Left colon (tissue), 2 donors: Measurements from ENCODE around the gene CACNA1E. TPM values are rescaled to one million over a fixed set of nuclear protein-coding genes. Genes with fewer than 3 reads are reported as not detected.

ENCODE experiments used
- ATAC-seq: fragments of 200-7000 bp; cut with Tn5 transposase; one replicate; pipeline ENCODE4 v1.9.1; 2020; ENCODE audit warnings: mild to moderate bottlenecking, moderate library complexity
- DNase-seq, 2 donors: peaks; one replicate each; pipeline ENCODE4 v3.0.0-alpha.2; 2020
- intact Hi-C, 2 donors: fragments of 100-400 bp; cut with DNase I in 1 of 2; cut with micrococcal nuclease in 1 of 2; formaldehyde crosslinking; loops; one replicate each; pipeline versions ENCODE4 v1.11.2 to v1.14.0; 2022; cut with DNase I, micrococcal nuclease
- total RNA-seq, 2 donors: library from RNA; stranded (reverse); fragmentation: NEBNext Ultra II Directional; extraction: Animal tissue kit (Norgen Biotek cat#: 25700); gene quantifications; one replicate each; pipeline ENCODE4 v1.2.1, GENCODE V29; 2021
- donor health status: DM: no; HTN: no; CAD: no.
- donor health status: DM: yes; HTN: yes; CAD: no.

CACNA1E gene
- total RNA-seq, 2 donors from 2014 or later, result 0.18 to 0.25 TPM

DNA sequence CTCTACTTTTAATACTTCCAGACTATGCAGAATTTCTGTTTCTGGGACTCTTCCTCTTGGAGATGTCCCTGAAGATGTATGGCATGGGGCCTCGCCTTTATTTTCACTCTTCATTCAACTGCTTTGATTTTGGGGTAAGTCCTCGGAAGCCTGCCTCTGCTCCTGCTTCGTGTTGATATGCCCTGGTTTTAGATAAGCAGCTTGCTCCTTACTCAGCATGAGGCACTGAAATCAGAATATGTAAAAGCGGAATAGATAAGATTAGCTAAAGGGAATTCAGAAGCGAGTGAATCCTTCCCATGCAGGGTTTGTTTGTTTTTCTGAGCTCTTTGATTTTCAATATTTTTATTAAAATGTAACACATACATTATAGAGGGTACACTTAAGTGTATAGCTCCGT, 234.7 kb downstream of the CACNA1E start:
- intact Hi-C loops, result no loop called here
- ATAC-seq (no peak), DNase-seq (no peak)

DNA sequence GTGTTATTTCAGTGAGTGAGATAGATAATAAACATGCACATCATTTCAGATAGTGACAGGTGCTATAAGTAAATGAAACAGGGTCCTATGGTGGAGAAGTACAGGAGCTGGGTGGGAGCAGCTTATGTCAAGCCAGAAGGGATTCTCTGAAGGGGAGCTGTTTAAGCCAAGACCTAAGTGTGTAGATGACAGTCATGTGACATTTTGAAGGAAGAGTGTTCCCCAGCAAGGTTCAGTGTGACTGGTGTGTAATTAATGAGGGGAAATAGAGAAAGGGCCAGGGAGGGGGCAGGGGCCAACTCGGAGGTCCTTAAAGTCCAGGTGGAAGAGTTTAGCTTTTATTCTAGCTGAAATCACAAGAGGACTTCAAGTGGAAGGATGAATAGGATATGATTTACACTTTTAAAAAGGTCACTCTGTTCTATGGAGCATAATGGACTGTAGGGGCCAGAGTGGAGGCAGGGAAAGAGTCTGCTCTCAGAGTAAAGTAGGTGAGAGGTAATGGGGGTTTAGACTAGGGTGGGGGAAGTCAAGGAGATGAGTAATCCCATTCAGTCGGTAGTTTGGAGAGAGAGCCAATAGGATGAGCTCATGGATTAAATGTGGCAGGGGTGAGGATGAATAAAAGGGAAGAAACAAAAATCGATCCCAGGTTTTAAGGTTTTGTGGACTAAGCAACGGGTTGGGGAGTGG, 243.1 kb downstream of the CACNA1E start:
- no peak for DNase-seq
- no peak for ATAC-seq
- intact Hi-C loops, result no loop called here

DNA sequence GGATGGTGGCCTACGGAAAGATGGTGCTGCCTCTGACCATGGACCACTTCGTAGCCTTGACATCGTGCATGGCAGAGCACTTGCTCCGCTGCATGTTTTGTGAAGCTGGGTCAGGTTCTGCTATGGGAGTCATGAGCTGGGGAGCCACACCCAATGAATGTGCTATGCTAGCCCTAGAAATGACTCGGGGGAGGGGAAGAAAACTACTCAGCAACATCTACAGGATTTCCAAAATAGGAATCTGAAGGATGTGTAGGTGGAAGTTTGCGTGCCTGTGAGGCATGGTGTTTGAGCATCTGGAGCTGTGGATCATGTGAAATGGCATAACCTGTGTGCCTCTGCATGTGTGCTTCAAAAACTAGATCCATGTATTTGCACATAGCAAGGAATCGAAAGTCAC, 247.3 kb downstream of the CACNA1E start:
- intact Hi-C loops, result no loop called here
- DNase-seq (no peak), ATAC-seq (no peak)

DNA sequence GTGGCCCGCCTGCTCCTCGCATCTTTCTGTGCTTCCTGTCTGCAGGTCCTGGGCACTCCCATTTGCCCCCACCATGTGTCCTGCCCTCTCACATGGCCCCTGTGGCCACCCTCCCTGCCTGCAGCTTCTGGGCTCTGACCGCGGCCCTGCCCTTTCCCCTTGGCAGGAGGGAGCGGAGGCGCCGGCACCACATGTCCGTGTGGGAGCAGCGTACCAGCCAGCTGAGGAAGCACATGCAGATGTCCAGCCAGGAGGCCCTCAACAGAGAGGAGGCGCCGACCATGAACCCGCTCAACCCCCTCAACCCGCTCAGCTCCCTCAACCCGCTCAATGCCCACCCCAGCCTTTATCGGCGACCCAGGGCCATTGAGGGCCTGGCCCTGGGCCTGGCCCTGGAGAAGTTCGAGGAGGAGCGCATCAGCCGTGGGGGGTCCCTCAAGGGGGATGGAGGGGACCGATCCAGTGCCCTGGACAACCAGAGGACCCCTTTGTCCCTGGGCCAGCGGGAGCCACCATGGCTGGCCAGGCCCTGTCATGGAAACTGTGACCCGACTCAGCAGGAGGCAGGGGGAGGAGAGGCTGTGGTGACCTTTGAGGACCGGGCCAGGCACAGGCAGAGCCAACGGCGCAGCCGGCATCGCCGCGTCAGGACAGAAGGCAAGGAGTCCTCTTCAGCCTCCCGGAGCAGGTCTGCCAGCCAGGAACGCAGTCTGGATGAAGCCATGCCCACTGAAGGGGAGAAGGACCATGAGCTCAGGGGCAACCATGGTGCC, 249.1 kb downstream of the CACNA1E start:
- ATAC-seq (no peak), DNase-seq (no peak)
- intact Hi-C loops, result no loop called here

DNA sequence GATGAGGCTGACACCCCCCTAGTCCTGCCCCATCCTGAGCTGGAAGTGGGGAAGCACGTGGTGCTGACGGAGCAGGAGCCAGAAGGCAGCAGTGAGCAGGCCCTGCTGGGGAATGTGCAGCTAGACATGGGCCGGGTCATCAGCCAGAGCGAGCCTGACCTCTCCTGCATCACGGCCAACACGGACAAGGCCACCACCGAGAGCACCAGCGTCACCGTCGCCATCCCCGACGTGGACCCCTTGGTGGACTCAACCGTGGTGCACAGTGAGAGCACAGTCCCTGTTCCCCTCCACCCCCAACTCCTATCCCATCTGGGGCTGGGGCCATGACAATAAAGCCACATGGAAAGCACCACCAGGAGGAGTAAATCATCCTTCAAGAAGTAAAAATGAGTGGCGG, 250.2 kb downstream of the CACNA1E start:
- intact Hi-C loops, result no loop called here
- no peak for DNase-seq
- ATAC-seq, result no peak

DNA sequence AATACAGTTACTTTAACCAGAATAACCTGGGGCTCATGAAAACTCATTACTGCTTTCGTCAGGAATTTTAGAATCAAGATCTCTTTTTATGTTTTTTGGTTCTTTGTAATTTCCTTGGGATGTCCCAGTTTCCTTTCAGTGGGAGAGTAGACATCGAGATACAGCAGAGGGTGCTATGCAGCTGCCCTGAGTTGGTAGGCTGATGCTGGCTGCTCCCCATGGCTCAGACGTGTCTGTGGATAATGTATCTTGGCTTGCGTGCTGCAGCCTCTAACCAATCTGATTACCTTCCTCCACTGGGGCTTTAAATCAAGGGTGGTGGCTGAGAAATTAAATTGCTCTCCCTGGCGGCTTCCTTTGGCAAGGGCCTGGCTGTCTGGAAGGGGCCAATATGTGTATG, 253.7 kb downstream of the CACNA1E start:
- DNase-seq (no peak), ATAC-seq (no peak)
- intact Hi-C loops, result no loop called here

DNA sequence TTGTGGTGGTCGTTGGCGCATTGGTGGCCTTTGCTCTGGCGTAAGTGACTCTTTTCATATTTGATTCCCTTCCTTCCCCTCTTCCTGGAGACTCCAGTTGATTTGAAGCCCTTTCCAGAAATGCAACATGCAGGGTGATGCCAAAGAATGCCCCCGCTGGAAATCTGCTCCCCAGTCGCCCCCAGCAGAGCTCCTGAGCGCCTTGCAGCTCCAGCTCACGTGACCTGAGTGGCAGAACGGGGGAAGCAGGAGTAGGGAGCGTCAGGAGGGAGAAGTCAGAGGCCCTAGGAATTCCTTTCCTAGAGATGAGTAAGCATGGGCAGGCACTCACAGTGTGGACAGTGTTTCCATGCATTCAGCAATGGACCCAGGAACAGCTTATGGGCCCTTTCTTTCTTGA, 255.9 kb downstream of the CACNA1E start:
- DNase-seq (no peak), ATAC-seq (no peak)
- intact Hi-C loops, result no loop called here

DNA sequence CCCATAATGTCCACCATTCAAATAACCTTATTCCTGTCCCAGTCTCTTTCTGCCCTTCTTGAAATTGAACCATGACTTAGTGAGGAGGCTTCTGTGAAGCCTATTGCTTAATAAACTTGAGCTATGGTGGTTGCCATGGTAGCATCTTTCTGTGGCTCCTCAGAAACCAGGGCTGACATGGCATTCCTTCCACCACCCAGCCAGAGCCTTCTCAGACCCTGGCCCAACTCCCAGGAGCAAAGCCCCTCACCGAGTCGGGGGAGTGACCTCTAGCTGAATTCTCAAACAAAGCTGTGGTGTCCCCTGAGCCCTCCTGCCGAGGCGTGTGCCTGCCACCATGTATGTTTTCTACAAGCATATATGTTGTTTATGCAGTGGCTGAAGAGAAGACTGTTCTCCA, 259.1 kb downstream of the CACNA1E start:
- intact Hi-C loops, result no loop called here
- ATAC-seq (no peak), DNase-seq (no peak)

DNA sequence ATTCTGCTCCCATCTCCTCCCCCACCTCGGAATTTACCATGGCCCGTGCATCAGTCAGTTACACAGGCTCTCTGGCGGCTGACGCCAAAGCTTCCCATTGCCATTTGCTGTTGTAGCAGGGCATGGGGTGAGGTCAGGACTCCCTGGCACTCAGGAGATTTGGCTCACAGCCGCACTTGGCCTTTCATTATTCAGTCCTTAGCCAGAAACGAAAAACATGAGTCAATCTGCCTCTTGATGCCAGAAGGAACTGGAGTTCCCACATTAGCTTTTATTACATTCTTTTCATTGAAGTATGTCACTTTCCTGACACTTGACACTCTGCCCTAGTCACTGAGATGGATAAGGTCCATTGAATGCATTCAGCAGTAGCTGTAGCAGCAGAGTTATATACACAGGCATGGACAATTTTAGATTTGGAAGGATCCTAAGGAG, 260.6 kb downstream of the CACNA1E start:
- DNase-seq, result no peak
- ATAC-seq, result no peak
- intact Hi-C loops, result no loop called here

DNA sequence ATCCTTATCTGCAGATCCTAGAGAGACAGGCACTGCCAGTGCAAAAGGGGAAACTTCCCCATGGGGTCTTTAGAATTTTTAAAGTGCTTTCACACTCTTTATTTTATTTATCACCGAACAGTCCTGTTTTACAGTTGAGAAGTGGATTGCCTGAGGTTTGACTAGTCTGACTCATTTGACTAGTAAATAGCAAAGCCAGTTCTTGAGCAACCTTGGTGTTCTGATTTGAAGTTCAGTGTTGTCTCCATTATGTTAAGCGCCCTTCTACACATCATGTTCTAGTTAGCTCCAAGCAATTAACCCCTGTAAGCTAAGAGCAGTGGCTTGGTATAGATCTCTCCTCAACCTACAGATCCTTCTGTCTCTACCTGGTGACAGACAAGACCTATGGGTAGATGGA, 262.9 kb downstream of the CACNA1E start:
- ATAC-seq, result no peak
- intact Hi-C loops, result no loop called here

DNA sequence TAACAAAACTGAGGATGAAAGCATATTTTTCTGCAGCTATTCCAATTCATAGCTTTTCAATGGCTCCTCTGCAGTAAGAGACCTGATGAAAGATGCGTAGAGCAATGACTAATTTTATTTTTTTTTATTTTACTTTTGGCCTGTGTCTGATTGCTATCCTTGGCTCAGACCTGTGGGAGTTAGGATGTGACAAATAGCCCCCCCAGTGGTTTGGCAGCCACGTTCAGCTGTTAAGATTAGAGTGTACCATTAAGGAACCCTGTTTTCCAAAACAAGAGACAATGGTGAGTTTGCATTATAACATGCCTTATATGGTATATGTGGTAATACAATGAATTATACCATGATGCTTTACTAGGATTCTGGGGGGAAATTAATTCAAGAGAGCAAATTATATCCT, 264.7 kb downstream of the CACNA1E start:
- intact Hi-C loops, result no loop called here
- ATAC-seq, result no peak
- no peak for DNase-seq

More for the DNA sequence above, 262.9 kb downstream of the CACNA1E start:
- DNase-seq, result no peak

DNA sequence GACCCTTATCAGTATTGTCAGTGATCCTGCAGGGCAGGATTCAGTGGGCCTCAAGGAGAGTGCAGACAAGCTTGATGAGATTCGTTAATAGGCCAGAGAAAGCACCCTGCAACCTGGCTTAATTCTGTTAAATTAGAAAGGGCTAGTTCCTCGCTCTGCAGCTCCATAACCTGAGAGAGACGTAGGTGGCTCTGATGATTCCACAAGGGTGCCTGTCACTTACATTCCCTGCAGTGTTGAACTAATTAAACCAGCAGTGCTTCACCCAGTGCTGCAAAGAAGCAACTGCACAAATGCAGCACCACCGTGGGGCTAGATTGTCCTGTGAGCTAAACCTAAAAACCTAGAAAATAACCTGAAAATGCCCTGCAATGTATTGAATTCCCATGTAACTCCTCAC, 270.8 kb downstream of the CACNA1E start:
- ATAC-seq (no peak), DNase-seq (no peak)
- intact Hi-C loops, result no loop called here

DNA sequence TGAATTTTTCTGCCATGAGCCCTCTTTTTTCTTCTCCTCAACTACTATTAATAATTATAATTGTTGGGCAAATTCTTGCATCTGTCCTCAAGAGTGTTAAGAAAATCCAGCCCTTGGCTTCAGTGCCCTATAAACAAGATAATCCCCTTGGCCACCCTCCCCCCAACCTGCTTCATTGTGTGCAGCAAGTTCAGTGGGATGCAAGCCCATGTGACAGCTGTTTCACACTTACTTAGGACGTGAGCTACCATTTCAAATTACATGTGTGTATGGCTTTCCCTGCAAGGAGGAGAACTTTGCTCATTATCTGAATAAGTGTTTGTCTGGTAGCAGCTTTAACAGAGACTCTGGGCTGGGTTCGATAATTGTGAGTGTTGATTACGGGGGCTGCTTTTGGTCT, 276.2 kb downstream of the CACNA1E start:
- ATAC-seq (no peak), DNase-seq (no peak)
- intact Hi-C loops, result no loop called here

DNA sequence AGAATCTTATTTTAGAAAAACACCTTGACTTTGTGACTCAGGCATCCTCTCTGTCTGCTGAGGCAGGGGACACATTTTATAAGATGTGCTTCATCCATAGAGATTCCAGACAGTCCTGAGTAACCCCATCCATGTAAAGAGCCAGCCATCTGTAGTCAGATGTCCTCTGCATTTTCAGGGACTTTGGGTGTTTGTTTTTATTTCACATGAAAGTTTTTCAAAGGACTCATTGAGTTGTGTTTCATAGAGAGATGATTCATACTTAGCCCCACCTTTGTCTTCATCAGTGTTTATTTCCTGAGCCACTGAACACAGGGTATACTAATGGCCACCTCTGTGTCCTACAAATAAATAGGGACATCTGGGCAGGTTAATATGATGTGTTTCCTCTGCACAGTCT, 280.4 kb downstream of the CACNA1E start:
- intact Hi-C loops, result no loop called here
- ATAC-seq (no peak), DNase-seq (no peak)

DNA sequence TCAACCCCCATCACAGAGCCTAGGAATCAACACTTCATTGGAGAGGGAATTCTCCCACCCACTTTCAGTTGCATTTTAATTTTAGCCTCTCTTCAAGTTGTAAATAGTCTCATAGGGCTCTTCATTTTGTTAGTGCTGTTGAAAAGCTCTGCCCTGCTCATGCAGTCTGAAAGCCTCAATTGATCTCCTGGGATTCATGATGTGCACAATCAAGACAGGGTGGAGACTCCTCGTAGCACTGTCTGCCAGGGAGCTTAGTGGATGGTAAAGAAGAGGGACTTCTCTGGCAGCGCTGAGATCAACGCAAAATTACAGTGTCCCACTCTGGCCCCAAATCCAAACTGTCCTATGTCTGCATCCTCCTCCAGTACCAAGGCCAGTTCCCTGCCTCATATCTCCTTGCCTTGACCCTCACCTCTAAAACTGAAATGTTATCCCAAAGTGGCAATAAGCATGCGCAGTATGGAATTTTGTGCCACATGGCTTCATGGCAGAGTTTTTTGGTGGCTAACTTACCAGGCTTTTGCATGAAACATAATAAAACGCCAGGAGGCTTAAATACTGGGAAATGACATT, 282.2 kb downstream of the CACNA1E start:
- no peak for DNase-seq
- intact Hi-C loops, result no loop called here
- no peak for ATAC-seq

DNA sequence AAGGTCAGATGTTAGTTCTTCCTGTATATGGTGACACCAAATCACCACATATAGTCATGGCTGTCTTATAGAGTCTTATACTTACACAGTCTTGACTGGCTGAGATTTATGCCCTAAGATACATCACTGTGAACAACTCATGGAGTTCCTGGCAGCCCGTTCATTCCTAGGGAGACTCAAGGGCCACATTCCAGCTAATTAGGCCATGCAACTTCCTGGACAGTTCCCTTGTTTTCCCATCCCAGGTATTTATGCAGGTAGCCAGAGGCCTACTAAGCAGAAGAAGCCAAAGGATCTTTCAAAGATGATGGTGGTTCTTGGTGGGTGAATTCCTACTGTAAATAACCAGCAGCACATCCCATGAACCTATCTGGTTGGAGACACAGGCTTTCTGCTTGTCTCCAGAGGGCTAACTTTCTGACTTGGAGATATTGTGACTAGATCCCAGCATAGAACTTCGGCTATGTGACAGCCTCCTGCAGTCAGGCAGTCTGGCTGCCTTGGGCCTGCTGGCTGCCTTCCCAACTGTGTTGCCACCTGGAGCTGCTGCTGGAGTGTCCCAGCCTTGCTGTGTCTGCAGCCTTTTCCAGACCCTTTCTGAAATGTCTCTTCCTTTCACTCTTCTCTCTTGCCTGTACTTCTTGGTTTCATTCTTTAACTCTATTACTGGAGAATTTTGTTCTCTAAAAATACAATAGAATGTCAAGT, 283.8 kb downstream of the CACNA1E start:
- DNase-seq (no peak), ATAC-seq (no peak)
- intact Hi-C loops, result no loop called here

DNA sequence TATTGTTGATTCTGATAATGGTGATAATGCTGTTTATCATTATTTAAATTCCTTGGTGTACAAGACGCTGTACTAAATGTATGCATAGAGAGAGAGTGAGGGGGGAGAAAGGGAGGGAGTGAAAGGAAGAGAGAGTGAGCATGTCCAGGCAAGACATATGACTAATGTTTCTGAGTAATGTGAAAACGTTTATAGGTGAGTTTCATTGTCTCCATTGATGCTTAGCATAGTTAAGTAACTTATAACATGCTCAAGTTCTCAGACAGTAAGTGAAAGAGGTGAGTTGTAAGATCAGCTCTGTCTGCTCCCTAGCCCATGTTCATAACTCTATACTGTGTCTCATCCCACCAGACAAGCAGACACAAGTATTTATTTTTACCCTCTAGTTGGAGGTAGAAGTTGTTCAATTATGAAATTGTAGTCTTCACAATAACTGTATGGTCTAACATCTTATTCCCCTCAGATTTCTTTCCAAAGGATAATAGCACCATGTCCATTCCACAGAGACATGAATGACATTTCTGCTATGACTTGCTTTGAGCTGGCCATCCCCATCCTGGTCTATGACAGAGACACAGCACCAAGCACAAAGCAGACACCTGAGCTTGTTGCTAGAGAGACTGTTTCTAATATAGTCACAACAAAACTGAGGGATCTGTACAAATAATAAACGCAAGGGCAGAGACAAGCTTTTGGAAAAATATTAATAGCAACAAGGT, 285.1 kb downstream of the CACNA1E start:
- ATAC-seq (no peak), DNase-seq (no peak)
- intact Hi-C loops, result no loop called here

DNA sequence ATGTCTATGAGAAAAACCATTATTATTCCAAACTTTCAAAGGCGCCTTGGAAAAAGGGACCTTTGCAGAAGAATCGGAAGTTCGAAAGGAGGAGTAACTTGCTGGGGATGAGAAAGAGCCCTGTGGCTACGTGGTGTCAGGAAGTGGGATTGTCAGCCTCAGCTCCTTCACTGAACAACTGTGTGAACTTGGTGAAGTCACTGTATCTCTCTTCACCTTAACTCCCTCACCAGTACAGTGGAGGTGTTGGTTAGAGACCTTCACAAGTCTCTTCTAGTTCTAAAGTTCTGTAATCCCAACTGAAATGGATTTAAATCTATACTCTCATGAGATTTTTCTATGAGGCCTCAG, 285.6 kb downstream of the CACNA1E start:
- ATAC-seq, result no peak
- intact Hi-C loops, result no loop called here
- no peak for DNase-seq

DNA sequence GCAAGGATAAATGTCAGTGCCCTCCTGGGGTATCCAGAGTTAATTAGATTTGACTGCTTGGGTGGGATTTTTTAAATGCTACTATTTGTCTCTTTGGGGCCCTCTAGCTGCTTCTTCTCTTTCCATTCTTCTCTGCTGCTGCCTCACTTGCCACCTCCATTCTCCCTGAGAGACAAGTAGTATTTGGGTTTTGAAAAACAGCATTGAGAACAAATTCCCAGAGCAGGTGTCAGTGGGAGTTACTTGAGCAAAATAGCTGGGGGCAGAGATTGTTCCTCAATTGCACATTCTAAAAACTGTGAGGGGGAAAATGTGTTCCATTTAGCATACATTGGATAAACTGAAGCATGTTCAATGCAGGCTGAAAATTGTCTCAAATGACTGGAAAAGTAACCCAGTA, 286.5 kb downstream of the CACNA1E start:
- DNase-seq (no peak), ATAC-seq (no peak)
- intact Hi-C loops, result no loop called here
